Thoracic aorta (tissue), 2 donors: ENCODE data around the gene SLC36A4. TPM values are rescaled to one million over a fixed set of nuclear protein-coding genes. Genes with fewer than 3 reads are reported as not detected.

ENCODE experiments used
- ATAC-seq: fragments of 150-250 bp; one replicate; pipeline ENCODE4 v1.8.0; 2017; ENCODE audit warnings: low read depth; ENCODE audit not compliant: insufficient number of reproducible peaks, low FRiP score
- DNase-seq: peaks from one replicate; pipeline ENCODE4 v3.0.0-alpha.2; 2020; ENCODE audit warnings: low spot score
- H3K27ac ChIP-seq, 2 donors: fragments of 200-600 bp; sonication (generic); 1 replicate in 1 of 2; 2 replicates in 1 of 2; pipeline ENCODE4 v1.5.1; 2016; ENCODE audit warnings: mild to moderate bottlenecking in 2 of 2, moderate library complexity in 2 of 2
- H3K27me3 ChIP-seq: fragments of 200-600 bp; sonication (generic); replicated peaks from 2 replicates; pipeline ENCODE4 v1.6.0; 2016; ENCODE audit warnings: mild to moderate bottlenecking; ENCODE audit not compliant: insufficient read depth
- H3K36me3 ChIP-seq: fragments of 200-600 bp; sonication (generic); one replicate; pipeline ENCODE4 v1.5.1; 2016
- H3K4me1 ChIP-seq, 2 donors: fragments of 200-600 bp; sonication (generic); 1 replicate in 1 of 2; 2 replicates in 1 of 2; pipeline versions ENCODE4 v1.5.1 to v1.6.0; 2016; ENCODE audit warnings: low read depth in 2 of 2, mild to moderate bottlenecking in 1 of 2; ENCODE audit not compliant: control insufficient read depth in 1 of 2
- H3K4me3 ChIP-seq: fragments of 200-600 bp; sonication (generic); 2 replicates; pipeline ENCODE4 v1.5.1; 2016; ENCODE audit warnings: mild to moderate bottlenecking
- H3K9me3 ChIP-seq: fragments of 200-600 bp; sonication (generic); 2 replicates; pipeline ENCODE4 v1.5.1; 2016
- CTCF ChIP-seq: fragments of 200-600 bp; sonication (generic); IDR thresholded peaks from one replicate; pipeline ENCODE4 v1.5.1; 2019; ENCODE audit warnings: antibody characterized with exemption
- total RNA-seq, 2 donors: library from RNA; depleted of rRNA; stranded (reverse); fragments of >200 nt; gene quantifications; one replicate each; pipeline versions ENCODE4 v1.1.0 to v1.2.3, GENCODE V29; 2016

Gene SLC36A4
- total RNA-seq, 2 donors from 2014 or later, result 8.5 to 27.2 TPM

- no peaks in the 10 kb centered on the region for H3K9me3 ChIP-seq
- no peak for DNase-seq
- H3K36me3 ChIP-seq, result no peaks in the 10 kb centered on the region
- no peaks in the 10 kb centered on the region for H3K27me3 ChIP-seq
- peak; percentile 34 for TF ChIP-seq CTCF
- peak overlapping the region; percentile 87 to 95 for H3K27ac ChIP-seq
- H3K4me3 ChIP-seq, result peak overlapping the region; percentile 85
- peaks cover 0 to 11% of the 10 kb centered on the region in 2 donors for H3K4me1 ChIP-seq
- ATAC-seq, result peak; percentile 7
Observed at GRCh38 chr11:93196816-93197379, 893 bp downstream of the SLC36A4 start.

- no peak for ATAC-seq
- H3K36me3 ChIP-seq, result no peaks in the 10 kb centered on the region
- DNase-seq, result no peak
- H3K9me3 ChIP-seq, result no peaks in the 10 kb centered on the region
- no peak for TF ChIP-seq CTCF
- H3K27me3 ChIP-seq, result no peaks in the 10 kb centered on the region
- no peak overlapping the region for H3K27ac ChIP-seq
- peaks cover 0 to 11% of the 10 kb centered on the region in 2 donors for H3K4me1 ChIP-seq
- no peak overlapping the region for H3K4me3 ChIP-seq
Observed at GRCh38 chr11:93194673-93195291, 3.0 kb downstream of the SLC36A4 start.

- no peak for DNase-seq
- no peak for ATAC-seq
- H3K4me3 ChIP-seq, result no peak overlapping the region
Observed at GRCh38 chr11:93193731-93194130, 4.1 kb downstream of the SLC36A4 start.

GRCh38 chr11:93192163-93192562 lies 5.6 kb downstream of the SLC36A4 start:
- Histone ChIP-seq H3K4me1 (peaks cover 0 to 5% of the 10 kb centered on the region in 2 donors), H3K27me3 (no peaks in the 10 kb centered on the region), H3K4me3 (no peak overlapping the region), H3K9me3 (peaks cover 7% of the 10 kb centered on the region), H3K27ac (no peak overlapping the region), H3K36me3 (no peaks in the 10 kb centered on the region)
- no peak for TF ChIP-seq CTCF
- no peak for ATAC-seq
- DNase-seq, result no peak

More at GRCh38 chr11:93193731-93194130, 4.1 kb downstream of the SLC36A4 start:
- Histone ChIP-seq H3K27ac (no peak overlapping the region), H3K9me3 (no peaks in the 10 kb centered on the region), H3K4me1 (peaks cover 0 to 10% of the 10 kb centered on the region in 2 donors), H3K27me3 (no peaks in the 10 kb centered on the region), H3K36me3 (no peaks in the 10 kb centered on the region)
- TF ChIP-seq CTCF, result no peak

DNA sequence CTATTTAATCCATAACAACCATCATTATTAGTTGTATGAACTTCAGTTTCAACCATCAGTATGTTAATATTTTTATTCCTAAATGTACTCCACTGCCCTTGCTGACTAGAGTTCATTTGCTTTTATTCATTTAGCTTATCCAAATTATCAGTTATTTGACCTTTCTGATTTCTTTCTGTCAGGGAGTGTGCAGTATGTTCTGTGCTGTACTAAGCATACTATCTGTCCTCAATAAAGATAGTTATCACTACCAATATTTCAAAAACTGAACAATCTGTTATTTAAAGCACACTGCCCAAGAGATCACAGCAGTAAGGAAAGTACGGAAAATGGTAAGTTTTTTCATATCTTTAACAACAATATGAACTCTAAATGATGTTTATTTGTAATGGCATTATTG lies 8.3 kb downstream of the SLC36A4 start:
- TF ChIP-seq CTCF, result no peak
- H3K27ac ChIP-seq, result no peak overlapping the region
- H3K9me3 ChIP-seq, result peaks cover 9% of the 10 kb centered on the region
- H3K27me3 ChIP-seq, result no peaks in the 10 kb centered on the region
- ATAC-seq, result no peak
- H3K4me3 ChIP-seq, result no peak overlapping the region
- no peaks in the 10 kb centered on the region for H3K36me3 ChIP-seq
- no peak for DNase-seq
- H3K4me1 ChIP-seq, result no peaks in the 10 kb centered on the region
